Stimulated activated CD8-positive, alpha-beta memory T cell treated with anti-CD3 and anti-CD28 coated beads, Interleukin-7, amount 100 ng/mL, for 4 hours (primary cell): Measurements from ENCODE around the gene S100Z.

ENCODE experiments used
- DNase-seq, 2 donors: peaks; one replicate each; pipeline ENCODE4 v3.0.0-alpha.2; 2020; ENCODE audit warnings: low read depth in 2 of 2

S100Z gene

GRCh38 chr5:76952795-76953536, 103.2 kb downstream of the S100Z start, which contains the start of gene CRHBP:
TSS of gene CRHBP (plus strand) at chr5:76953045. CDS start at chr5:76953135, 90 bp downstream.
- no peak for DNase-seq

- no peak for DNase-seq
Observed at GRCh38 chr5:76953551-76954382, 104.0 kb downstream of the S100Z start.

DNA sequence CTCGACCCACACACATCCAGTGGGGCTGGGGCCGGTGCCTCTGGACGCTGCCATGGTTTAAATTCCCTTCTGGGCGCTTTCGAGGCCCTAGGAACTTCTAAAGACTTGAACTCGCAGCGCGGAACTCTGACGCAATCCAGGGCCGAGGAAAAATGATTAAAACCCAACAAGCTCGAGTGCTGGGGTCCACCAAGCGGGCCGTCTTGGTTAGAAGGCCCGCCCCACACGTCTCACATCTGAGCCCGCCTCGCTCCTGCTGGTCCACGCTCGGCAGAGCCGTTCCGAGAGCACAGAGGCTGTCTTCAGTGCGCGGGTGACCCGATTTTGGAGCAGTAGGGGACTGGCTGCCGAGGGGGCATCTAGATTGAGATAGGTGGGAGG, 104.6 kb downstream of the S100Z start:
- DNase-seq, result no peak

GRCh38 chr5:76956033-76956432, 106.2 kb downstream of the S100Z start:
- no peak for DNase-seq

- no peak for DNase-seq
Observed at GRCh38 chr5:76958991-76959767, 109.4 kb downstream of the S100Z start.

DNA sequence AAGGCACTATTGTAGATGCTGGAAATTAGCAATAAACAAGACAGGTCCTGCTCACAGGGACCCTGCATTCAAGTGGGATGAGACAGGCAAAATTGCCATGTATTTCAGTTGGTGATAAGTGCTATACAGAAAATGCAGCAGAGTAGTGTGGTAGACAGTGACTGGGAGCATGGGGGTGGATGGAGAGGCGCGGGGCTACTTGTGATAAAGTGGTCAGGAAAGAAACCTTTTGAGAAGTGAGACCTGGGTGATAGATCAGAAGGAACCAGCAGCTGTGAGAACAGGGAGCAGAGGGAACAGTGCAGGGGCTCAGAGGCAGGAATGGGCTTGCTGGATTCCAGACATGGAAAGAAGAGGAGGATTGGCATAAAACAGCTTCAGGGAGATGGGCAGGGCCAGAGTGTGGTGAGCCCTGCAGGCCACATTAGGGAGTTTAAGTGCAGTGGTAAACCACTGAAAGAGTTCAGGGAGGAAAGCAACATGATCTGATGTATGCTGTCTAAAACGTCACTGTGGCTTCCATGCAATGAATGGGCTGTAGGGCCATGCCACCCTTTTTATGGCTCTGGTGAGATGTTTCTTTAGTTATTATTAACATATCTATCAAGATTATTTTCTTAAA, 110.3 kb downstream of the S100Z start:
- DNase-seq, result no peak

- DNase-seq, result no peak
Observed at GRCh38 chr5:76964060-76964459, 114.2 kb downstream of the S100Z start.
